Ovary (tissue), 10 donors: ENCODE measurements around the gene NUPR1. TPM values are rescaled to one million over a fixed set of nuclear protein-coding genes. Genes with fewer than 3 reads are reported as not detected.

Experiments
- DNase-seq, 5 donors: peaks; one replicate each; pipeline ENCODE4 v3.0.0-alpha.2; 2019 to 2020
- H3K27ac ChIP-seq, 2 donors: fragments of 200-600 bp; one replicate each; pipeline versions ENCODE4 v1.5.1 to v1.8.0; 2019 to 2022
- H3K27me3 ChIP-seq: fragments of 200-600 bp; one replicate; pipeline ENCODE4 v1.8.0; 2022
- H3K36me3 ChIP-seq: fragments of 200-600 bp; sonication (generic); one replicate; pipeline ENCODE4 v1.5.1; 2019
- H3K4me1 ChIP-seq: one replicate; pipeline ENCODE4 v1.8.1; 2013; ENCODE audit warnings: mild to moderate bottlenecking, moderate library complexity; ENCODE audit not compliant: insufficient read depth
- H3K4me3 ChIP-seq: fragments of 200-600 bp; sonication (generic); one replicate; pipeline ENCODE4 v1.5.1; 2017
- H3K9me3 ChIP-seq, 2 donors: fragments of 200-600 bp in 1 of 2; sonication (generic) in 1 of 2; one replicate each; pipeline versions ENCODE4 v1.5.1 to v1.8.1; 2013 to 2019; ENCODE audit warnings: mild to moderate bottlenecking in 1 of 2, moderate library complexity in 1 of 2
- CTCF ChIP-seq, 3 donors: fragments of 450-650 bp in 2 of 3; fragments of 200-600 bp in 1 of 3; IDR thresholded peaks; one replicate each; pipeline versions ENCODE4 v1.5.1 to v1.8.0; 2016 to 2022; ENCODE audit warnings: antibody characterized with exemption in 3 of 3, mild to moderate bottlenecking in 1 of 3
- EP300 ChIP-seq: sonication (generic); formaldehyde crosslinking; IDR thresholded peaks from one replicate; pipeline ENCODE4 v1.6.1; 2017; ENCODE audit warnings: antibody characterized with exemption
- POLR2A ChIP-seq: fragments of 450-650 bp; IDR thresholded peaks from one replicate; pipeline ENCODE4 v1.6.1; 2017; ENCODE audit warnings: antibody characterized with exemption, mild to moderate bottlenecking, moderate library complexity
- WGBS, 3 donors: extraction: QIAGEN DNeasy Blood & Tissue Kit in 1 of 3; methylation state at CpG; one replicate each; pipeline versions ENCODE4 v1.1.5 to v1.1.7; 2013 to 2017; 5-methylcytosine and 5-hydroxymethylcytosine counted together
- intact Hi-C, 4 donors: fragments of 100-400 bp; cut with DNase I; formaldehyde crosslinking; loops; one replicate each; pipeline versions ENCODE4 v1.11.0 to v1.15.1; 2022 to 2023
- long read RNA-seq, 3 donors: library from polyadenylated mRNA in 2 of 3; unstranded in 2 of 3; transcript quantifications; one replicate each; pipeline ENCODE4 v2.0.0 and lab custom pipeline, GENCODE V29; 2021 to 2026
- polyA plus RNA-seq, 2 donors: library from polyadenylated mRNA; stranded (reverse); fragments of 200-250 nt in 1 of 2; fragments of 350-450 nt in 1 of 2; fragmentation: Illumina TruSeq in 1 of 2; extraction: RNeasy Lipid Tissue Mini Kit (QIAGEN cat#74804) in 1 of 2; gene quantifications; one replicate each; pipeline ENCODE4 v1.2.3, GENCODE V29; 2013 to 2014
- total RNA-seq, 7 donors: library from RNA; depleted of rRNA in 2 of 7; stranded (reverse); fragments of >200 nt in 2 of 7; fragmentation: NEBNext Ultra II Directional in 3 of 7; extraction: Animal tissue kit (Norgen Biotek cat#: 25700) in 3 of 7; gene quantifications; one replicate each; pipeline versions ENCODE4 v1.1.0 to v1.2.4, GENCODE V29; 2016 to 2023
- donor health status: DM: no; HTN: no; CAD: no; lungs with moderate emphysema.
- donor health status: DM: no; HTN: no; CAD: no.
- donor health status: Bipolar disorder and iron deficiency.
- donor health status: DM: yes; HTN: yes; CAD: no.
- donor health status: DM: no; HTN: no; CAD: no.
- donor health status: DM: yes; HTN: yes; CAD: no.

Gene NUPR1
- total RNA-seq = 100 to 1,000 TPM in 5 of 7 donors, 10 to 100 TPM in 2; 25.5 to 355 (median 129) TPM
- 100 to 1,000 TPM in 1 of 2 donors, 10 to 100 TPM in 1; 28.5 to 366 TPM for polyA plus RNA-seq
- long read RNA-seq, donor 1, full-length matches to known transcripts = 60 of 66 reads
- long read RNA-seq, donor 1, partial matches to known transcripts = 5 of 66 reads
- long read RNA-seq, donor 1, other reads (novel, unspliced or antisense) = 1 of 66 reads
- long read RNA-seq, donor 2, full-length matches to known transcripts = 22 of 22 reads
- long read RNA-seq, donor 2, partial matches to known transcripts = 0 of 22 reads
- long read RNA-seq, donor 2, other reads (novel, unspliced or antisense) = 0 of 22 reads
- long read RNA-seq, donor 3, full-length matches to known transcripts = 239 of 265 reads
- long read RNA-seq, donor 3, partial matches to known transcripts = 7 of 265 reads
- long read RNA-seq, donor 3, other reads (novel, unspliced or antisense) = 19 of 265 reads

GRCh38 chr16:28538733-28539596 is at the start of gene NUPR1:
NUPR1 (minus strand) TSS chr16:28538974; CDS start chr16:28538907, 67 bp downstream.
- H3K27ac ChIP-seq = peak within 1 kb of the TSS; percentile 91 to 96
- intact Hi-C loops = loop anchor here in 1 of 4 donors (5.0 kb wide), 1 partner anchor 47 kb away; the partner anchor contains the start of genes APOBR and CLN3
- 3 to 5% (median 5%) methylated on average over 22 of the region's 22 CpGs for WGBS, 3 donors
- H3K4me1 ChIP-seq = peaks cover 18% of the 10 kb centered on the region
- peak; percentile 96 to 99 (median 98) for DNase-seq
- no peaks in the 10 kb centered on the region for H3K36me3 ChIP-seq
- TF ChIP-seq CTCF (IDR thresholded peaks at IDR 0.05) (no peak), POLR2A (peak; percentile 88), EP300 (no peak)
- H3K4me3 ChIP-seq = peak within 1 kb of the TSS; percentile 42
- H3K27me3 ChIP-seq = no peaks in the 10 kb centered on the region
- peaks cover 0 to 2% of the 10 kb centered on the region in 2 donors for H3K9me3 ChIP-seq

GRCh38 chr16:28587386-28587785 is 48.6 kb upstream of the NUPR1 start:
- Histone ChIP-seq H3K27me3 (no peaks in the 10 kb centered on the region), H3K36me3 (no peaks in the 10 kb centered on the region), H3K4me1 (no peaks in the 10 kb centered on the region), H3K4me3 (no peak overlapping the region), H3K9me3 (no peaks in the 10 kb centered on the region), H3K27ac (no peak overlapping the region)
- 82 to 93% (median 91%) methylated on average over 8 of the region's 8 CpGs for WGBS, 3 donors
- intact Hi-C loops = no loop called here
- DNase-seq = no peak
- no peak for TF ChIP-seq POLR2A
- TF ChIP-seq CTCF (IDR thresholded peaks at IDR 0.05) = no peak
- no peak for TF ChIP-seq EP300

- Histone ChIP-seq H3K27me3 (no peaks in the 10 kb centered on the region), H3K4me3 (no peak overlapping the region), H3K36me3 (no peaks in the 10 kb centered on the region), H3K4me1 (no peaks in the 10 kb centered on the region), H3K9me3 (no peaks in the 10 kb centered on the region), H3K27ac (no peak overlapping the region)
- TF ChIP-seq CTCF (IDR thresholded peaks at IDR 0.05) = no peak
- TF ChIP-seq EP300 = no peak
- TF ChIP-seq POLR2A = no peak
- 85 to 87% (median 86%) methylated on average over 3 of the region's 3 CpGs for WGBS, 3 donors
- DNase-seq = no peak
- intact Hi-C loops = no loop called here
Observed at GRCh38 chr16:28586466-28586865, 47.7 kb upstream of the NUPR1 start.

GRCh38 chr16:28585674-28586073 is 46.9 kb upstream of the NUPR1 start:
- Histone ChIP-seq H3K9me3 (no peaks in the 10 kb centered on the region), H3K4me1 (no peaks in the 10 kb centered on the region), H3K27me3 (no peaks in the 10 kb centered on the region), H3K36me3 (no peaks in the 10 kb centered on the region), H3K27ac (no peak overlapping the region), H3K4me3 (no peak overlapping the region)
- no peak for DNase-seq
- intact Hi-C loops = no loop called here
- 68 to 80% (median 71%) methylated on average over 11 of the region's 11 CpGs for WGBS, 3 donors
- no peak for TF ChIP-seq POLR2A
- no peak for TF ChIP-seq EP300
- no peak for TF ChIP-seq CTCF (IDR thresholded peaks at IDR 0.05)
